GM20431 (cell line): Measurements from ENCODE around the gene ROBO1.

ENCODE experiments used
- in situ Hi-C: fragments of 300-500 bp; cut with MseI, MboI; formaldehyde crosslinking; loops from one replicate; pipeline ENCODE4 v1.15.0; 2020; ENCODE audit warnings: low sequenced_read_pairs; ENCODE audit not compliant: unreplicated experiment

Gene ROBO1

DNA sequence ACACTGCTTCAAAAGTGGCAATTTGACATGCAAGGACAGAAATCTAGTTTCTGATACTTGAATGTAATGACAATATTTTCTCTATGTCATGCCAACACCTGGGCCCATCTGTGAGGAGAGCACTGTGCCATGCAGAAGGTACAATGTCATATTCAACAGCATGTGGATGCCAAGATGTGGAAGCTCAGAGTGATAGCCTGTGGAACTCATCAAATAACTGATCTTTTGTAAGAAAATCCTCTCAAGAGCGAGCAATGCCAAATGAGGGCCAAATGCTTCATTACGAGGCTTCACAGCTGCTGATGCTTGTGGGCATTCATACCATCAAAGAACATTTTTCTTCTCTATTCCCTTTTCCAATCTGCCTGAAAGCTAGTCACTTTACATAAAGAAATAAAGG, 95.1 kb downstream of the ROBO1 start:
- in situ Hi-C loops: no loop called here

DNA sequence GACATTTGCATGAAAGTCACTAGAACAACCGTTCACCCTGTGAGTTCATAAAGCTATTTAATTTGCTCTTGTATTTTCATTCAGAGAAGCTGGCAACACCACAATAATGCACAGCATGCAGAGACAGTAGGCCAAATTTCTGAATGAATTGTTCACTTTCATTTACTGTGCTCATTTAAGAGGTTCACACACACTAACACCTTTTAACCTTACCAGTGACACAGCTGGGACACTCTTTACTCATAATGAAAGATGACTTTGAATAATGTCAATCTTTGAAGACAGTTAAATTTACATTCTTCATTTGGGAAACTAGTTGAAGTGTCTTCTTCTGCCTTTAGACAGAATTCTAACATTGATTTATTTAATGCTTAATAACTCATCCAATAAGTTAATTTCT, 95.7 kb downstream of the ROBO1 start:
- in situ Hi-C loops: no loop called here

DNA sequence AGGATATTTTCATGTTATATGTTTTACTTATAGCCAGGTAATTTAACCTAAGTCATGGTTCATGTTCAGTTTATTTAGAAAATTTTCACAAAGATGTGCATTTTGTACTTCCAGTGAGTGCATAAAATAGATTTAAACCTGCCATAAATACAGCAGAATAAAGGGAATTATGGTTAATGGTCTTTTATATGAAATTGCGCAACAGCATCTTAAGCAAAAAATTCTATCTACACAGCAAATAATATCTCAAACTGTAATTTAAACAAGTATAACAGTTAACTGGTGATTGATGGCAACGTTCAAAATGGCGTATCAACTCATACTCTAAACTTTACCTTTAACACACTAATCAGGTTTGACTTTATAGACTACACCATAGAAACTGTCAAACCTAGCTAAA, 97.6 kb downstream of the ROBO1 start:
- in situ Hi-C loops: no loop called here

DNA sequence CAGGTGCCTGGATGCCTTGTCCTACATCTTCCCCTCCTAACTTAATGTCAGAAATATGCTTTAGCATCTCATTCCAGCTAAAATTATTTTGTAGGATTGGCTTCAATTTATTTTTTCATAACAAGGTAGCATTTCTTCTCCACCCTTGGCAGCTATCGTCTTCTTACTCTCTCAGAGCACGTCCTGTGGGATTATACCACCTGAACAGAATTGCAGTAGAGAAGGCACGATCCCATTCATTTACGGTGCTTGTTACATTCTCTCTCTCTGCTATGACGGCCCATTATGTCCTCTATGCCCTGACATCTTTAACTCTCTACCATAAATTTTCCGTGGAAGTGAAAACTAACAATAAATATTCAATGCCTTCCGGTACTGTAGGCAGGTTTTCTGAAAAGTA, 103.3 kb downstream of the ROBO1 start:
- in situ Hi-C loops: no loop called here

DNA sequence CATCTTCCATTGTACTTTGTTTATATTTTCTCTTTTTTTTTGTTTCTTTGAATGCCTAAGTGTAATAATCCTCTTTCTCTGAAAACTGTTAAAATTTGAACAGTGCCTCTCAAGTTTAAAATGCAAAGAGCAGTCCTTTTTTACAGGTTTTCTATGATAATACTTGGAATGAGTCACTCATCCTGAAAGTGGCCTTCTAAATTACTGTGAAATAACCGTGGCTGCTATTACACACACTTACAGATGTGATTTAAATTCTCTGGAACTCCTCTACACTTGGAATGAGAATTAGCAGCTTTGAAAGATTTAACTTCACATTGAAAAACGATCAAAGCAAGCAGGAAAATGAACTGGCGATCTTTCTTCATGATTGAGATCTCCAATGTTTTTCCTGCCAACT, 105.9 kb downstream of the ROBO1 start:
- in situ Hi-C loops: no loop called here

- in situ Hi-C loops: no loop called here
Measured at GRCh38 chr3:79657076-79657475, 110.7 kb downstream of the ROBO1 start.

- in situ Hi-C loops: no loop called here
Measured at GRCh38 chr3:79654019-79654418, 113.8 kb downstream of the ROBO1 start.

GRCh38 chr3:79653266-79653830, 114.5 kb downstream of the ROBO1 start:
- in situ Hi-C loops: no loop called here

GRCh38 chr3:79651536-79652065, 116.2 kb downstream of the ROBO1 start:
- in situ Hi-C loops: no loop called here

DNA sequence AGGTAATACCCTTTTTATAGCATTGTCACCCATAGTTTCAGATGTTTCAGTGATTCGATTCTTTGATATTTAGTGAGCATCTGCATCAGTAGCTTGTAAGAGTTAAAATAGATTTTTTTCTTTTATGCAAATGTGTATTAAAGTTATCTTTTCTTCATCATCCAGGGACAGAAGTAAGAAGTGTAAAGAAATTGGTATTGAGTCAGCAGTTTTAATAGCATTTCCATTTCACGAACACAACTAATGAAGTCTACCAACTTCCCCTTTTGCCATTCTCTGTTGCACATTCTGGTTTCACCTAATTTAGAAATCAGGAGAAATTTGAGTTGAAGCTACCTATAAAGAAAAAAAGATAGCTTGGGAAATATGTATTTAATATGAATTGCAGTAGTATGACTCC, 127.9 kb downstream of the ROBO1 start:
- in situ Hi-C loops: no loop called here

DNA sequence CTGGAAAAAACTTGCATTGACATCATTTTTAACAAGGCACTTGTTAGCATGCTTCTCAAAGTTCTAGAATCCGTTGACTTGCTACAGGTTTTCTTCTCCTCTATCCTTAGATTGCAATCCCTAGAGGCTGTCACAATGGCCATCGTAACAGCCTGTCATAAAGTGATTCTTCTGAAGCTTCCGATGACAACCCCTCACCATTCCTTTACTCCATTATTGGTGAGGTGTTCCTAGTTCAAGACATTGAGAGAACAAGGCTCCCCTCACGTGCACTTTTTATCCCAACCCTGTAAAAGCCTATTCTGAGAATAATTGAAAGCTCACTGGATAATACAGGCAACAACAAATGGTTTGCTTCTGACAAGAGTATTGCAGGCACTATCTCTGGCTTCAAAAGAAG, 131.4 kb downstream of the ROBO1 start:
- in situ Hi-C loops: no loop called here

- in situ Hi-C loops: no loop called here
Measured at GRCh38 chr3:79632842-79633241, 135.0 kb downstream of the ROBO1 start.

- in situ Hi-C loops: no loop called here
Measured at GRCh38 chr3:79618883-79619282, 148.9 kb downstream of the ROBO1 start.

GRCh38 chr3:79606414-79606813, 161.4 kb downstream of the ROBO1 start:
- in situ Hi-C loops: no loop called here

DNA sequence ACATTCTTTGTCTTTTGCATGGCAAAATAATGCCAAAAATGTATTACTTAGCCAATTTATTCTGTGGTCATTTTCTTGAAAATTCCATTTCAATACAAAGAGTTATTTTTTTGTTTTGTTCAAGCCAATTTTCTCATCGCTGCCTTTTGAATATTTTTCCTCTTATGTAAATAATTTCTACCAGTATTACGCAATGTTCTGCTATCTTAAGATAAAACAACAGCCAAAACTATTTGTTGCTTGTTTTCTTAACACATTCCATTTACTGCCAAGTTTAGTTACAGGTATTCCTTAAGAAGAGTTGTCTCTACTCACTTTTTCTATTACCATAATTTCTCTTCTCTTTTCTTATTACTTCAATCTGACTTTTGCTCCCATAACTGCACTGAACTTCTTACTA, 163.1 kb downstream of the ROBO1 start:
- in situ Hi-C loops: no loop called here

- in situ Hi-C loops: no loop called here
Measured at GRCh38 chr3:79602385-79602784, 165.4 kb downstream of the ROBO1 start.

DNA sequence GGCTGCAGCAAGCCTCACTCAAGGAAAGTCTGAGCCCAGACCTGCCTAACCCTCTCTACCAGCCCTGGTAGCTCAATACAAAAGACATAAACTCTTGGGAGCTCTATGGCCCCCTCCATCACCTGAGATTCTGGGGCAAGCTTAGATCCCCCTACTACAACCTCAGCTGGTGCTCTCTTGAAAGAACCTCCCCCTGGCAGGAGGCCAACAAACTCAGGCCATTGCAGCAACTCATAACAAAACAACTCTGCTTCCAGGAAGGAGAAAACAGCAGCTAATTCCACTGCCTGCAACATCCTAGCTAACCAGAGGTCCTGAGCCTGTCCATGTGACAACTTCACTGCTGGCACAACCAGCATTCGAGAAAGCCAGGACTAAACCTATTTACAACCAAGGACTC, 169.2 kb downstream of the ROBO1 start:
- in situ Hi-C loops: no loop called here

- in situ Hi-C loops: no loop called here
Measured at GRCh38 chr3:79597709-79598108, 170.1 kb downstream of the ROBO1 start.

- in situ Hi-C loops: no loop called here
Measured at GRCh38 chr3:79587150-79587549, 180.6 kb downstream of the ROBO1 start.

- in situ Hi-C loops: no loop called here
Measured at GRCh38 chr3:79586232-79586631, 181.6 kb downstream of the ROBO1 start.

- in situ Hi-C loops: no loop called here
Measured at GRCh38 chr3:79572930-79573329, 194.9 kb downstream of the ROBO1 start.

GRCh38 chr3:79568938-79569337, 198.9 kb downstream of the ROBO1 start:
- in situ Hi-C loops: no loop called here

GRCh38 chr3:79564192-79564591, 203.6 kb downstream of the ROBO1 start:
- in situ Hi-C loops: no loop called here
